B cell (primary cell): Measurements from ENCODE around the gene ZNRF2. TPM values are rescaled to one million over a fixed set of nuclear protein-coding genes. Genes with fewer than 3 reads are reported as not detected.

ENCODE experiments used
- ATAC-seq: fragments of 200-7000 bp; cut with Tn5 transposase; one replicate; pipeline ENCODE4 v1.10.0; 2021; ENCODE audit warnings: low read depth, mild to moderate bottlenecking, moderate number of reproducible peaks, moderate library complexity
- CTCF ChIA-PET: fragments of 350-600 bp; sonication (Branson Sonifier 250); formaldehyde crosslinking; loops from one replicate; lab custom pipeline; 2021; ENCODE audit warnings: antibody characterized with exemption, inconsistent platforms; lab: Charles Lee
- POLR2A ChIA-PET: fragments of 350-600 bp; sonication (Branson Sonifier 250); formaldehyde crosslinking; loops from one replicate; lab custom pipeline; 2021; ENCODE audit warnings: antibody characterized with exemption; lab: Charles Lee
- DNase-seq: peaks from one replicate; pipeline ENCODE4 v3.0.0; 2013
- H2AFZ ChIP-seq: 2 replicates; pipeline ENCODE4 v1.6.1; 2012; ENCODE audit warnings: mild to moderate bottlenecking, low read depth, low read length; ENCODE audit not compliant: insufficient read depth, poor library complexity, severe bottlenecking
- H3K27ac ChIP-seq, 2 donors: 1 replicate in 1 of 2; 2 replicates in 1 of 2; pipeline ENCODE4 v1.5.1; 2012 to 2013; ENCODE audit warnings: low read length in 2 of 2, mild to moderate bottlenecking in 2 of 2, moderate library complexity in 1 of 2
- H3K27me3 ChIP-seq, 4 experiments: fragments of 200-600 bp in 1 of 4; sonication (generic) in 1 of 4; replicated peaks in 1 of 4; 1 replicate in 2 of 4; 2 replicates in 2 of 4; pipeline versions ENCODE4 v1.6.1 to v1.7.0; 2013 to 2016; ENCODE audit warnings: low read length in 3 of 4, mild to moderate bottlenecking in 2 of 4, mixed read lengths in 1 of 4, moderate library complexity in 1 of 4; ENCODE audit not compliant: insufficient read depth in 4 of 4, control insufficient read depth in 3 of 4; ENCODE audit errors: control extremely low read depth in 1 of 4
- H3K36me3 ChIP-seq, 2 experiments: replicated peaks in 1 of 2; 1 replicate in 1 of 2; 2 replicates in 1 of 2; pipeline versions ENCODE4 v1.6.1 to v1.7.1; 2013; ENCODE audit warnings: low read length in 1 of 2; ENCODE audit not compliant: insufficient read depth in 2 of 2, control insufficient read depth in 1 of 2; ENCODE audit errors: control extremely low read depth in 1 of 2, extremely low read depth in 1 of 2
- H3K4me1 ChIP-seq, 2 donors: fragments of 200-600 bp in 1 of 2; sonication (generic) in 1 of 2; 1 replicate in 1 of 2; 2 replicates in 1 of 2; pipeline versions ENCODE4 v1.5.1 to v1.6.1; 2013 to 2017; ENCODE audit warnings: low read length in 2 of 2; ENCODE audit not compliant: control insufficient read depth in 2 of 2, insufficient read depth in 2 of 2
- H3K4me2 ChIP-seq: replicated peaks from 2 replicates; pipeline ENCODE3; 2012; ENCODE audit warnings: mild to moderate bottlenecking, low read depth, low read length; ENCODE audit not compliant: poor library complexity, severe bottlenecking
- H3K4me3 ChIP-seq, 5 experiments: fragments of 200-600 bp in 1 of 5; sonication (generic) in 1 of 5; 1 replicate in 3 of 5; 2 replicates in 2 of 5; pipeline versions ENCODE4 v1.5.1 to v1.7.0; 2011 to 2016; ENCODE audit warnings: low read length in 4 of 5, mild to moderate bottlenecking in 4 of 5, low read depth in 2 of 5, control low read depth in 1 of 5, moderate library complexity in 1 of 5; ENCODE audit not compliant: insufficient read depth in 1 of 5; ENCODE audit errors: control extremely low read depth in 1 of 5, extremely low read depth in 1 of 5
- H3K79me2 ChIP-seq: fragments of 200-600 bp; sonication (generic); one replicate; pipeline ENCODE4 v1.6.0; 2016; ENCODE audit warnings: low read length; ENCODE audit not compliant: control insufficient read depth, insufficient read depth
- H3K9ac ChIP-seq: fragments of 200-600 bp; sonication (generic); 2 replicates; pipeline ENCODE4 v1.6.1; 2017; ENCODE audit warnings: mild to moderate bottlenecking, low read length, moderate library complexity
- H3K9me3 ChIP-seq, 3 donors: one replicate each; pipeline versions ENCODE4 v1.6.1 to v1.7.1; 2013; ENCODE audit warnings: low read length in 2 of 3; ENCODE audit not compliant: control insufficient read depth in 2 of 3, insufficient read depth in 1 of 3; ENCODE audit errors: control extremely low read depth in 1 of 3
- H4K20me1 ChIP-seq: 2 replicates; pipeline ENCODE4 v1.6.0; 2012; ENCODE audit warnings: mild to moderate bottlenecking, low read length; ENCODE audit not compliant: insufficient read depth, control insufficient read depth, poor library complexity, severe bottlenecking
- H3K27ac Mint-ChIP-seq: one replicate; pipeline ENCODE4 v1.8.0; 2021; ENCODE audit warnings: mixed read lengths
- H3K27me3 Mint-ChIP-seq: one replicate; pipeline ENCODE4 v1.8.0; 2021; ENCODE audit warnings: mixed read lengths
- H3K4me1 Mint-ChIP-seq: one replicate; pipeline ENCODE4 v1.8.0; 2021; ENCODE audit warnings: mixed read lengths
- H3K4me3 Mint-ChIP-seq: one replicate; pipeline ENCODE4 v1.8.0; 2021; ENCODE audit warnings: mixed read lengths
- H3K9me3 Mint-ChIP-seq: one replicate; pipeline ENCODE4 v1.8.0; 2022; ENCODE audit warnings: mixed read lengths; ENCODE audit not compliant: insufficient read depth
- CTCF ChIP-seq: fragments of 200-600 bp; IDR thresholded peaks from one replicate; pipeline ENCODE4 v1.8.0; 2022; ENCODE audit warnings: antibody characterized with exemption, mild to moderate bottlenecking
- EZH2 ChIP-seq: IDR thresholded peaks from 2 replicates; pipeline ENCODE4 v1.6.1; 2012; ENCODE audit warnings: borderline replicate concordance, low read depth, mild to moderate bottlenecking, moderate library complexity, low read length; ENCODE audit not compliant: insufficient read depth, poor library complexity, severe bottlenecking
- WGBS: methylation state at CpG from one replicate; pipeline ENCODE4 v1.1.5; 2013; ENCODE audit warnings: missing lambda C conversion rate; ENCODE audit not compliant: insufficient coverage; 5-methylcytosine and 5-hydroxymethylcytosine counted together
- intact Hi-C: fragments of 100-400 bp; cut with micrococcal nuclease; formaldehyde crosslinking; loops from one replicate; pipeline ENCODE4 v1.10.0; 2022
- polyA plus RNA-seq: library from polyadenylated mRNA; depleted of rRNA; stranded (reverse); fragments of >200 nt; gene quantifications from 2 replicates; pipeline ENCODE4 v1.2.3, GENCODE V29; 2012
- total RNA-seq, 2 donors: library from RNA; stranded (reverse); fragments of 120-200 nt in 1 of 2; gene quantifications; 1 replicate in 1 of 2; 2 replicates in 1 of 2; pipeline versions ENCODE4 v1.2.3 to v1.2.4, GENCODE V29; 2013 to 2022

ZNRF2 gene
- total and polyA plus RNA-seq, 2 donors (not counting 1 experiment from before 2014, with no cell fraction given), result 6.4 to 32.0 TPM

- TF ChIP-seq CTCF, result no peak
- TF ChIP-seq EZH2, result no peak
- ATAC-seq (no peak), DNase-seq (no peak)
- H3K27me3 Mint-ChIP-seq, result no peaks in the 10 kb centered on the region
- H3K27me3 ChIP-seq, result no peaks in the 10 kb centered on the region
- H3K36me3 ChIP-seq, result no peaks in the 10 kb centered on the region
- H4K20me1 ChIP-seq, result peaks cover 37% of the 10 kb centered on the region
- no peak overlapping the region for H3K4me2 ChIP-seq
- H3K79me2 ChIP-seq, result peaks cover 96% of the 10 kb centered on the region
- H3K4me1 ChIP-seq, result peaks cover 17 to 40% of the 10 kb centered on the region in 2 donors
- no peak overlapping the region for H3K9ac ChIP-seq
- intact Hi-C loops, result loop anchor here (2.0 to 10.0 kb wide), 6 partner anchors 15 to 323 kb away; partner anchors contain the start of genes FKBP14, MTURN and PLEKHA8
- no peak overlapping the region for H3K4me3 Mint-ChIP-seq
- H3K27ac ChIP-seq, result no peak overlapping the region
- H3K4me1 Mint-ChIP-seq, result peaks cover 56% of the 10 kb centered on the region
- H3K9me3 ChIP-seq, result no peaks in the 10 kb centered on the region
- H2AFZ ChIP-seq, result no peak overlapping the region
- ChIA-PET CTCF (interaction anchor here (0.7 to 7.0 kb wide), 10 partner anchors 10 to 288 kb away, joined by 3 to 89 read pairs (median 4); no protein-coding TSS in a partner anchor), POLR2A (interaction anchor here (1.1 kb wide), 1 partner anchor 65 kb away, joined by 4 read pairs; the partner anchor contains the start of gene ZNRF2)
- no peaks in the 10 kb centered on the region for H3K9me3 Mint-ChIP-seq
- no peak overlapping the region for H3K27ac Mint-ChIP-seq
- no peak overlapping the region for H3K4me3 ChIP-seq
These were observed 65.4 kb downstream of the ZNRF2 start for GRCh38 chr7:30349816-30350215.

GRCh38 chr7:30351286-30351685, 66.9 kb downstream of the ZNRF2 start:
- Histone ChIP-seq H3K4me1 (peaks cover 17 to 32% of the 10 kb centered on the region in 2 donors), H3K27me3 (no peaks in the 10 kb centered on the region), H3K27ac (no peak overlapping the region), H3K9ac (no peak overlapping the region), H3K79me2 (peaks cover 85% of the 10 kb centered on the region), H3K36me3 (no peaks in the 10 kb centered on the region), H3K9me3 (no peaks in the 10 kb centered on the region), H3K4me2 (no peak overlapping the region), H2AFZ (no peak overlapping the region), H4K20me1 (peaks cover 36% of the 10 kb centered on the region), H3K4me3 (no peak overlapping the region)
- DNase-seq (no peak), ATAC-seq (no peak)
- TF ChIP-seq CTCF (no peak), EZH2 (no peak)
- POLR2A ChIA-PET, result no interaction called here
- H3K4me3 Mint-ChIP-seq, result no peak overlapping the region
- CTCF ChIA-PET, result interaction anchor here (0.7 to 7.0 kb wide), 10 partner anchors 20 to 286 kb away, joined by 3 to 89 read pairs (median 4); partner anchors contain the start of gene ZNRF2
- no peak overlapping the region for H3K27ac Mint-ChIP-seq
- H3K4me1 Mint-ChIP-seq, result peaks cover 44% of the 10 kb centered on the region
- H3K9me3 Mint-ChIP-seq, result no peaks in the 10 kb centered on the region
- 31% methylated on average over 3 of the region's 4 CpGs for WGBS
- no peaks in the 10 kb centered on the region for H3K27me3 Mint-ChIP-seq
- intact Hi-C loops, result loop anchor here (10.0 kb wide), 1 partner anchor 54 kb away; no protein-coding TSS in a partner anchor
